Ovary (tissue), 3 donors: Measurements from ENCODE around the gene RGL3.

Experiments used
- EP300 ChIP-seq: sonication (generic); formaldehyde crosslinking; IDR thresholded peaks from one replicate; pipeline ENCODE4 v1.6.1; 2017; ENCODE audit warnings: antibody characterized with exemption
- POLR2A ChIP-seq: fragments of 450-650 bp; IDR thresholded peaks from one replicate; pipeline ENCODE4 v1.6.1; 2017; ENCODE audit warnings: antibody characterized with exemption, mild to moderate bottlenecking, moderate library complexity
- TF ChIP-seq, protein P1 (sequence below), 3 donors: fragments of 450-650 bp in 2 of 3; fragments of 200-600 bp in 1 of 3; IDR thresholded peaks; one replicate each; pipeline versions ENCODE4 v1.5.1 to v1.8.0; 2016 to 2022; ENCODE audit warnings: antibody characterized with exemption in 3 of 3, mild to moderate bottlenecking in 1 of 3
- donor health status: DM: no; HTN: no; CAD: no.

DNA sequence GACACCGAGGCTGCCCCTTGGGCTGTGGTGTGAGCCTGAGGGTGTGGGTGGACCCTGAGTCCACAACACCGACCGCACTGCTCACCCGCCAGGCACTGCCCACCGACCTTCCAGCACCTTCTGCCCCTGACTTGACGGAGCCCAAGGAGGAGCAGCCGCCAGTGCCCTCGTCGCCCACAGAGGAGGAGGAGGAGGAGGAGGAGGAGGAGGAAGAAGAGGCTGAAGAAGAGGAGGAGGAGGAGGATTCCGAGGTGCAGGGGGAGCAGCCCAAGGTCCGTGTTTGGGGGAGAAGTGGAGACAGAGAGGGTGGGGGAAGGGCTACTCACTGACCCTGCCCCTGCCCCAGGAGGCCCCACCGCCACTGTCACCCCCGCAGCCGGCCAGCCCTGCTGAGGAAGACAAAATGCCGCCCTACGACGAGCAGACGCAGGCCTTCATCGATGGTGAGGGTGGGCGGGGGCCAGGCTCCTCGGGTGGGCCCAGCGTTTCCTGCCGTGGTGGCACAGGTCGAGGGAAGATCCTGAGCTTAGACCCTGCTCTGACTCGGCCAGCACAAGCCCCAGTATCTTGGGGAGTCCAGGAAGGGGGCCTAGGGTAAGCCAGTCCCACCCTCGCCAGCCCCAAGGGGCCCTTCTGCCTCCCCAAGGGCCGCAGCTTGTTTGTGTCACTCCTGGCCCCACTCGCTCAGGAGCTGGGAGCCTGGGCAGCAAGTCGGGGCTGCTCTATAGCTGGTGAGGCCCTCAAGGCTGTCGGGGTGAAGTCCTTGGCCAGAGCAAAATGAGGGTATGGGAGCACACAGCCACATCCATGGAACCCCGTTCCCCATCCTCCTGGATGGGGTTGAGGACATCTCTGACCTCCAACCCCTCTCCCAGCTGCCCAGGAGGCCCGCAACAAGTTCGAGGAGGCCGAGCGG is 28.5 kb upstream of the RGL3 start:
- TF ChIP-seq, protein P1, sequence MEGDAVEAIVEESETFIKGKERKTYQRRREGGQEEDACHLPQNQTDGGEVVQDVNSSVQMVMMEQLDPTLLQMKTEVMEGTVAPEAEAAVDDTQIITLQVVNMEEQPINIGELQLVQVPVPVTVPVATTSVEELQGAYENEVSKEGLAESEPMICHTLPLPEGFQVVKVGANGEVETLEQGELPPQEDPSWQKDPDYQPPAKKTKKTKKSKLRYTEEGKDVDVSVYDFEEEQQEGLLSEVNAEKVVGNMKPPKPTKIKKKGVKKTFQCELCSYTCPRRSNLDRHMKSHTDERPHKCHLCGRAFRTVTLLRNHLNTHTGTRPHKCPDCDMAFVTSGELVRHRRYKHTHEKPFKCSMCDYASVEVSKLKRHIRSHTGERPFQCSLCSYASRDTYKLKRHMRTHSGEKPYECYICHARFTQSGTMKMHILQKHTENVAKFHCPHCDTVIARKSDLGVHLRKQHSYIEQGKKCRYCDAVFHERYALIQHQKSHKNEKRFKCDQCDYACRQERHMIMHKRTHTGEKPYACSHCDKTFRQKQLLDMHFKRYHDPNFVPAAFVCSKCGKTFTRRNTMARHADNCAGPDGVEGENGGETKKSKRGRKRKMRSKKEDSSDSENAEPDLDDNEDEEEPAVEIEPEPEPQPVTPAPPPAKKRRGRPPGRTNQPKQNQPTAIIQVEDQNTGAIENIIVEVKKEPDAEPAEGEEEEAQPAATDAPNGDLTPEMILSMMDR (IDR thresholded peaks at IDR 0.05) = no peak
- no peak for TF ChIP-seq POLR2A
- TF ChIP-seq EP300 = no peak
